T-helper 2 cell treated with Interferon-gamma antibody and Interleukin-4, amounts not matched to agents 5 μg/mL and 100 μg/mL, for 36 hours (primary cell): ENCODE results near the gene TMEM88.
A peak's percentile ranks its signal among the peaks of the same experiment; 100 is the strongest.

Experiments used
- DNase-seq: peaks from one replicate; pipeline ENCODE4 v3.0.0; 2021; ENCODE audit warnings: low spot score
- H3K27ac Mint-ChIP-seq: one replicate; pipeline ENCODE4 v1.8.0; 2021; ENCODE audit warnings: mild to moderate bottlenecking, mixed read lengths
- H3K27me3 Mint-ChIP-seq: one replicate; pipeline ENCODE4 v1.8.0; 2021; ENCODE audit warnings: low read depth, mixed read lengths
- H3K36me3 Mint-ChIP-seq: one replicate; pipeline ENCODE4 v1.8.0; 2021; ENCODE audit warnings: low read depth, mixed read lengths
- H3K4me1 Mint-ChIP-seq: one replicate; pipeline ENCODE4 v1.8.0; 2021; ENCODE audit warnings: low read depth, mixed read lengths
- H3K4me3 Mint-ChIP-seq: one replicate; pipeline ENCODE4 v1.8.0; 2022; ENCODE audit warnings: mild to moderate bottlenecking, moderate library complexity, mixed read lengths
- H3K9me3 Mint-ChIP-seq: one replicate; pipeline ENCODE4 v1.8.0; 2021; ENCODE audit warnings: mixed read lengths

The TMEM88 gene

GRCh38 chr17:7823581-7824001 lies 31.3 kb upstream of the TMEM88 start:
- Mint-ChIP-seq H3K9me3 (no peaks in the 10 kb centered on the region), H3K4me3 (no peak overlapping the region), H3K27ac (no peak overlapping the region), H3K27me3 (peaks cover 21% of the 10 kb centered on the region), H3K4me1 (peaks cover 2% of the 10 kb centered on the region), H3K36me3 (no peaks in the 10 kb centered on the region)
- no peak for DNase-seq

GRCh38 chr17:7824021-7824924 lies 30.6 kb upstream of the TMEM88 start:
- Mint-ChIP-seq H3K4me3 (no peak overlapping the region), H3K27ac (no peak overlapping the region), H3K36me3 (no peaks in the 10 kb centered on the region), H3K9me3 (no peaks in the 10 kb centered on the region), H3K4me1 (peaks cover 2% of the 10 kb centered on the region), H3K27me3 (peaks cover 23% of the 10 kb centered on the region)
- DNase-seq, result no peak

GRCh38 chr17:7825206-7825990 lies 29.5 kb upstream of the TMEM88 start:
- no peak for DNase-seq
- Mint-ChIP-seq H3K9me3 (no peaks in the 10 kb centered on the region), H3K27me3 (peaks cover 30% of the 10 kb centered on the region), H3K4me1 (peaks cover 2% of the 10 kb centered on the region), H3K36me3 (no peaks in the 10 kb centered on the region), H3K27ac (no peak overlapping the region), H3K4me3 (no peak overlapping the region)

GRCh38 chr17:7830616-7831015 lies 24.2 kb upstream of the TMEM88 start:
- no peaks in the 10 kb centered on the region for H3K9me3 Mint-ChIP-seq
- H3K36me3 Mint-ChIP-seq, result no peaks in the 10 kb centered on the region
- H3K27ac Mint-ChIP-seq, result no peak overlapping the region
- H3K27me3 Mint-ChIP-seq, result peaks cover 31% of the 10 kb centered on the region
- no peak for DNase-seq
- H3K4me3 Mint-ChIP-seq, result no peak overlapping the region
- H3K4me1 Mint-ChIP-seq, result peaks cover 13% of the 10 kb centered on the region

GRCh38 chr17:7831233-7831632 lies 23.6 kb upstream of the TMEM88 start:
- Mint-ChIP-seq H3K4me3 (no peak overlapping the region), H3K27me3 (peaks cover 31% of the 10 kb centered on the region), H3K27ac (no peak overlapping the region), H3K4me1 (peaks cover 15% of the 10 kb centered on the region), H3K36me3 (no peaks in the 10 kb centered on the region), H3K9me3 (no peaks in the 10 kb centered on the region)
- DNase-seq, result no peak

GRCh38 chr17:7832431-7832830 lies 22.4 kb upstream of the TMEM88 start:
- DNase-seq, result no peak
- Mint-ChIP-seq H3K36me3 (no peaks in the 10 kb centered on the region), H3K4me3 (peak overlapping the region; percentile 36), H3K27me3 (peaks cover 23% of the 10 kb centered on the region), H3K9me3 (no peaks in the 10 kb centered on the region), H3K27ac (no peak overlapping the region), H3K4me1 (peaks cover 25% of the 10 kb centered on the region)

GRCh38 chr17:7833011-7833794 lies 21.7 kb upstream of the TMEM88 start:
- Mint-ChIP-seq H3K4me1 (peaks cover 30% of the 10 kb centered on the region), H3K9me3 (no peaks in the 10 kb centered on the region), H3K27ac (peak overlapping the region; percentile 94), H3K27me3 (peaks cover 18% of the 10 kb centered on the region), H3K36me3 (no peaks in the 10 kb centered on the region), H3K4me3 (peak overlapping the region; percentile 88)
- DNase-seq, result no peak

GRCh38 chr17:7833795-7834541 lies 20.9 kb upstream of the TMEM88 start, which contains the start of gene KDM6B:
Gene KDM6B (plus strand): TSS chr17:7834217. CDS start chr17:7845555, 11,338 bp downstream.
- Mint-ChIP-seq H3K27me3 (peaks cover 18% of the 10 kb centered on the region), H3K4me1 (peaks cover 36% of the 10 kb centered on the region), H3K4me3 (peak within 1 kb of the TSS; percentile 88), H3K36me3 (no peaks in the 10 kb centered on the region), H3K9me3 (no peaks in the 10 kb centered on the region), H3K27ac (peak within 1 kb of the TSS; percentile 94)
- DNase-seq, result peak; percentile 89

- peak overlapping the region; percentile 88 for H3K4me3 Mint-ChIP-seq
- H3K9me3 Mint-ChIP-seq, result no peaks in the 10 kb centered on the region
- H3K4me1 Mint-ChIP-seq, result peaks cover 42% of the 10 kb centered on the region
- DNase-seq, result peak; percentile 35
- peaks cover 13% of the 10 kb centered on the region for H3K27me3 Mint-ChIP-seq
- peak overlapping the region; percentile 94 for H3K27ac Mint-ChIP-seq
- H3K36me3 Mint-ChIP-seq, result no peaks in the 10 kb centered on the region
Observed at GRCh38 chr17:7834542-7834956, 20.3 kb upstream of the TMEM88 start.

- Mint-ChIP-seq H3K27me3 (peaks cover 11% of the 10 kb centered on the region), H3K27ac (peak overlapping the region; percentile 94), H3K9me3 (no peaks in the 10 kb centered on the region), H3K36me3 (no peaks in the 10 kb centered on the region), H3K4me3 (peak overlapping the region; percentile 88), H3K4me1 (peaks cover 46% of the 10 kb centered on the region)
- peak; percentile 80 for DNase-seq
Observed at GRCh38 chr17:7834957-7835813, 19.7 kb upstream of the TMEM88 start.

GRCh38 chr17:7835814-7836595 lies 18.9 kb upstream of the TMEM88 start:
- no peaks in the 10 kb centered on the region for H3K36me3 Mint-ChIP-seq
- no peaks in the 10 kb centered on the region for H3K9me3 Mint-ChIP-seq
- peak overlapping the region; percentile 70 for H3K27ac Mint-ChIP-seq
- H3K4me3 Mint-ChIP-seq, result peak overlapping the region; percentile 88
- peaks cover 52% of the 10 kb centered on the region for H3K4me1 Mint-ChIP-seq
- H3K27me3 Mint-ChIP-seq, result peaks cover 6% of the 10 kb centered on the region
- DNase-seq, result no peak
